Dedifferentiated amniotic fluid mesenchymal stem cell (primary cell): ENCODE results near the gene KCTD14.
"Not testable (repeated sequence)": the region's sequence is repeated elsewhere in the genome, so short reads cannot be mapped to it uniquely, and the experiment has no call there.

Experiments used
- DNase-seq: peaks from one replicate; pipeline ENCODE4 v3.0.0-alpha.2; 2016; ENCODE audit errors: extremely low spot score

The KCTD14 gene

GRCh38 chr11:78046486-78046854, 23.4 kb upstream of the KCTD14 start:
- DNase-seq: no peak

- DNase-seq: peak; percentile 25
These were observed 22.9 kb upstream of the KCTD14 start for GRCh38 chr11:78045851-78046485.

- DNase-seq: no peak
These were observed 21.6 kb upstream of the KCTD14 start for GRCh38 chr11:78044706-78045105.

GRCh38 chr11:78041843-78042440, 18.9 kb upstream of the KCTD14 start:
- no peak for DNase-seq

GRCh38 chr11:78041380-78041719, 18.3 kb upstream of the KCTD14 start:
- not testable (repeated sequence) for DNase-seq

- no peak for DNase-seq
These were observed 17.8 kb upstream of the KCTD14 start for GRCh38 chr11:78040691-78041379.

GRCh38 chr11:78039919-78040671, 17.0 kb upstream of the KCTD14 start:
- peak; percentile 60 for DNase-seq

GRCh38 chr11:78039391-78039918, 16.4 kb upstream of the KCTD14 start:
- no peak for DNase-seq

- DNase-seq: no peak
These were observed 15.7 kb upstream of the KCTD14 start for GRCh38 chr11:78038697-78039313.

GRCh38 chr11:78037825-78038620, 14.9 kb upstream of the KCTD14 start:
- no peak for DNase-seq

- DNase-seq: no peak
These were observed 14.0 kb upstream of the KCTD14 start for GRCh38 chr11:78037056-78037455.

- DNase-seq: no peak
These were observed 13.2 kb upstream of the KCTD14 start for GRCh38 chr11:78036313-78036712.

- DNase-seq: no peak
These were observed 11.5 kb upstream of the KCTD14 start for GRCh38 chr11:78034623-78035022.

- no peak for DNase-seq
These were observed 10.0 kb upstream of the KCTD14 start for GRCh38 chr11:78033040-78033439.

GRCh38 chr11:78032090-78032489, 9.0 kb upstream of the KCTD14 start:
- no peak for DNase-seq

GRCh38 chr11:78031629-78032028, 8.6 kb upstream of the KCTD14 start:
- DNase-seq: no peak

- DNase-seq: peak; percentile 47
These were observed 7.6 kb upstream of the KCTD14 start for GRCh38 chr11:78030429-78031325.

- DNase-seq: not testable (repeated sequence)
These were observed 5.3 kb upstream of the KCTD14 start for GRCh38 chr11:78028423-78028822.

- DNase-seq: no peak
These were observed 4.7 kb upstream of the KCTD14 start for GRCh38 chr11:78027759-78028158.

GRCh38 chr11:78025378-78025777, 2.3 kb upstream of the KCTD14 start:
- no peak for DNase-seq
